ENCODE results near the gene NT5DC1. TPM values are rescaled to one million over a fixed set of nuclear protein-coding genes. Genes with fewer than 3 reads are reported as not detected.
A peak's percentile ranks its signal among the peaks of the same experiment; 100 is the strongest.

NT5DC1 gene
- total and polyA plus RNA-seq, 12 donors = 13.7 to 90.9 (median 36.3) TPM

DNA sequence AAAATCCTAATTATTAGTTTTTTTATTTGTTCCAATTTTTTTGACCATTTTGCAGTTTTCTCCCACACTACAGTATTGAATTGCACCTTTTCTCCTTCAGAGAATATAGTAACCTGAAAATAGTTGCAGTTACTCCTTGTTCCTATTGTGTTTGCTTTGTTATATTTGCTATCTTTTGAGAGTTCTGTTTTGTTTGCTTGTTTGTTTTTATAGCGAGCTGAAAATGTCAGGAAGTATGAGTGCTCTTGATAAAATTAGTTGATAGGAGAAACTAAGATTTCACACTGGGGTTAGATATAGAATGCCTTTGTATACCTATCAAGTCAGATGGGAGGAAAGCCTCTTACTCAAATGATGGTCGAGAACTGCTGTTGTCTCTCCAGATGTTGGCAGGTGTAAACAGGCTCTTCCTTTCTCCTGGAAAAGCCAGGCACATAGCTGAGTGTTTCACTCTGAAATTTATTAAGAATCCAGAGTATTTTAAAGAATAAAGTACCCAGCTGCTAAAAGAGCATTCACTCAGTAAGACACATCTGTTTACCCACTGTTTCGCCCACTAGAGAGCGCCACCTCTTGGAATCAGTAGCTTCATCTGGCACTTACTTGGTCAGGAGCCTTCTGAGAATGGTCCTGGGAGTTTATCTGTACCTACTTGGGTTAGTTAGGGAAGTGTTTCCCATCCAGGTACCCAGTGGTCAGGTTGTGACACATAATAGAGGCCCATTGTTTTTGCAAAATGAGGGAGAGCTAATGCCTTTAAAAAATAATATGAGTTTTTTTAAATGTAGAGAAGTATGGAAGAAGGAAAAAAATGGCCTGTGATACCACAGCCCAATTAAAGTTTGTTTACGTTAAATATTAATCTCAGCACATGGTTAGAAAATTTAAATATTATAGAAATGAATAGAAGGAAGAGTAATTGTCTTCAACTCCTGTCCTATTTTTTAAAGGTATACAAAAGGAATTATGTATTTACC lies 11.2 kb downstream of the NT5DC1 start:
- H3K36me3 ChIP-seq (replicated peaks in 1 of 2) = peaks cover 0 to 47% of the 10 kb centered on the region in 2 donors
- 73 to 88% (median 83%) methylated on average over 5 of the region's 5 CpGs for WGBS, 4 donors

GRCh38 chr6:116113386-116113785 lies 12.7 kb downstream of the NT5DC1 start:
- H3K4me3 ChIP-seq = no peak overlapping the region
- intact Hi-C loops (cut with DNase I) = no loop called here
- TF ChIP-seq POLR2A (IDR thresholded peaks at IDR 0.05) = no peak
- no peak for TF ChIP-seq CTCF (IDR thresholded peaks at IDR 0.05)
- H3K27me3 ChIP-seq = no peaks in the 10 kb centered on the region
- H3K36me3 ChIP-seq (replicated peaks in 1 of 2) = peaks cover 0 to 52% of the 10 kb centered on the region in 2 donors
- no peaks in the 10 kb centered on the region for H3K9me3 ChIP-seq (replicated peaks in 1 of 3)
- WGBS, 4 donors = 88 to 96% (median 91%) methylated on average over 2 of the region's 2 CpGs
- no peak for DNase-seq
- H3K4me1 ChIP-seq (replicated peaks in 1 of 2) = no peaks in the 10 kb centered on the region
- no peak overlapping the region for H3K27ac ChIP-seq

More for the DNA sequence above, 11.2 kb downstream of the NT5DC1 start:
- Histone ChIP-seq H3K27me3 (no peaks in the 10 kb centered on the region), H3K27ac (no peak overlapping the region), H3K4me1 (replicated peaks in 1 of 2) (peaks cover 0 to 3% of the 10 kb centered on the region in 2 donors), H3K4me3 (no peak overlapping the region), H3K9me3 (replicated peaks in 1 of 3) (no peaks in the 10 kb centered on the region)
- intact Hi-C loops (cut with DNase I) = no loop called here
- DNase-seq = peak in 3 of 7 donors; percentile 42 to 47 (median 46)
- no peak for TF ChIP-seq POLR2A (IDR thresholded peaks at IDR 0.05)
- TF ChIP-seq CTCF (IDR thresholded peaks at IDR 0.05) = peak in 3 of 6 experiments; percentile 24 to 42 (median 27)

- 76 to 83% (median 80%) methylated on average over 2 of the region's 2 CpGs for WGBS, 4 donors
- Histone ChIP-seq H3K36me3 (replicated peaks in 1 of 2) (peaks cover 0 to 34% of the 10 kb centered on the region in 2 donors), H3K4me1 (replicated peaks in 1 of 2) (no peaks in the 10 kb centered on the region), H3K27me3 (no peaks in the 10 kb centered on the region), H3K4me3 (no peak overlapping the region), H3K9me3 (replicated peaks in 1 of 3) (no peaks in the 10 kb centered on the region), H3K27ac (no peak overlapping the region)
- intact Hi-C loops (cut with DNase I) = no loop called here
- TF ChIP-seq POLR2A (IDR thresholded peaks at IDR 0.05) (no peak), CTCF (IDR thresholded peaks at IDR 0.05) (peak in 4 of 6 experiments; percentile 26 to 50 (median 36))
- DNase-seq = no peak
Observed at GRCh38 chr6:116115781-116116180, 15.1 kb downstream of the NT5DC1 start.

DNA sequence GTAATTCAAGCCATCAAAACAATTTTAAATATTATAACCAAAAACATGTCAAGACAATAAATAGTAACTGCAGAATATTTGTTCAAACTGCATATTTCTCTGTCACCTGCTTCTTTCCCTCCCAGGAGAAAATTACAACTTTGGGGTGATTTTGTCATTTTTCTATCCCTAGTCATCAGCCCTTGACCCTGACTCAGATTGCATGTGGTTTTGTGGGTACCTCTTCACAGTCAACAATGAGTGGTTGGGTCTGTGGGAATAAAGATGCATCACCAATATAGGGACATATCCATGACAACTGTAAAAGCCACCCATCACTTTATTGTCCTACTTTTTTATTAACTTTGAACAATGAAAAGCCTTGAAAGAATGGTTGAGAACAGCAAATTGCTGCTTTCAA lies 18.0 kb downstream of the NT5DC1 start:
- Histone ChIP-seq H3K4me1 (replicated peaks in 1 of 2) (no peaks in the 10 kb centered on the region), H3K9me3 (replicated peaks in 1 of 3) (no peaks in the 10 kb centered on the region), H3K27ac (no peak overlapping the region), H3K4me3 (no peak overlapping the region), H3K36me3 (replicated peaks in 1 of 2) (peaks cover 0 to 23% of the 10 kb centered on the region in 2 donors), H3K27me3 (no peaks in the 10 kb centered on the region)
- no peak for TF ChIP-seq POLR2A (IDR thresholded peaks at IDR 0.05)
- TF ChIP-seq CTCF (IDR thresholded peaks at IDR 0.05) = no peak
- DNase-seq = no peak
- intact Hi-C loops (cut with DNase I) = no loop called here

Data from adrenal gland (tissue), 12 donors.